MM.1S (cell line): ENCODE results near the gene IQGAP2.

Experiments used
- CTCF ChIP-seq: fragments of 300-600 bp; sonication (generic); IDR thresholded peaks from 2 replicates; pipeline ENCODE4 v1.5.1; 2016; ENCODE audit warnings: antibody characterized with exemption, low read length, mixed read lengths
- EZH2 ChIP-seq: fragments of 300-600 bp; sonication (generic); optimal IDR thresholded peaks from 2 replicates; pipeline ENCODE3; 2017; ENCODE audit warnings: low read depth, mild to moderate bottlenecking, antibody characterized with exemption, low read length, mixed read lengths
- EZH2phosphoT487 ChIP-seq: fragments of 300-600 bp; sonication (generic); IDR thresholded peaks from 2 replicates; pipeline ENCODE4 v1.6.1; 2018; ENCODE audit warnings: antibody characterized with exemption, low read length

- TF ChIP-seq CTCF (no peak), EZH2 (no peak), EZH2phosphoT487 (no peak)
These were observed 12.8 kb downstream of the IQGAP2 start for GRCh38 chr5:76415855-76416254.
